Activated effector memory CD4-positive, alpha-beta T cell treated with anti-CD3 and anti-CD28 coated beads, Interleukin-2, amount 50 U/mL, for 16 hours (primary cell): ENCODE results near the gene MRPL50.
"Not testable (repeated sequence)": the region's sequence is repeated elsewhere in the genome, so short reads cannot be mapped to it uniquely, and the experiment has no call there.

Experiments used
- DNase-seq: peaks from one replicate; pipeline ENCODE4 v3.0.0-alpha.2; 2020

Gene MRPL50

DNA sequence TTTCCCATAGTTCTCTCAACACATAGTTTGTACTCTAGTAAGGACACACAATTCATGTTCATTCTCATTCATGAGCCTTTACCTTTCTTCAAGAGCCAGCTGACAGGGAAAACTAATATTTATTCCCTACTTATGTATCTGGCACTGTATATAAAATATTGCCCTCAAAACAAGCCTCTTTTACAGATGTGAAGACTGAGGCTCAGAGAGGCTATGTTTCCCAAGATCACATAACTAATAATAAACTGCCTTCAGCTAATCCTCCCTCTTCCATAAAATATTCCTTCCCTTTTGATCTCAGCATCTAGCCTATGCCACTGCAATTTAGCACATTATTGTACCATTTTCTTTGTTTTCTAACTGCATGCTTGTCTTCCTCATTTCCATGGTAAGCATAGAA, 19.0 kb upstream of the MRPL50 start:
- DNase-seq = no peak

DNA sequence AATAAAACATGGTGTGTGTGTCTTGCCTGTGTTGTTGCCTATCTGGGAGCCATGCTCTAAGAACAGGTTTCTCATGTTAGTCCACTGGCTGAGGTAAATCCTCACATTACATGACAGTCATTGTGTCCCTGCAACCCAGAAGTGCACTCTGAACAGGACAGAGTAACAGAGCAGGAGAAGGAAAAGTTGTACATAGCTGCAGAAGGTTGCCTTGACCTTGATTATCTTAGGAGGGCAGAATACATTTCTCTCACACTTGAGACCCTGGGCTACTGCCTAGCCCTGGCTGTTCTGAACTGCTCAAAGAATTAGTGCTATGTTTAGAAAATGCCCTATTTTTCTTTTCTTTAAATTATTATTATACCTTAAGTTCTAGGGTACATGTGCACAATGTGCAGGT, 17.2 kb upstream of the MRPL50 start:
- no peak for DNase-seq

- no peak for DNase-seq
These were observed 16.4 kb upstream of the MRPL50 start for GRCh38 chr9:101414839-101415238.

- no peak for DNase-seq
These were observed 10.7 kb upstream of the MRPL50 start for GRCh38 chr9:101409079-101409477.

DNA sequence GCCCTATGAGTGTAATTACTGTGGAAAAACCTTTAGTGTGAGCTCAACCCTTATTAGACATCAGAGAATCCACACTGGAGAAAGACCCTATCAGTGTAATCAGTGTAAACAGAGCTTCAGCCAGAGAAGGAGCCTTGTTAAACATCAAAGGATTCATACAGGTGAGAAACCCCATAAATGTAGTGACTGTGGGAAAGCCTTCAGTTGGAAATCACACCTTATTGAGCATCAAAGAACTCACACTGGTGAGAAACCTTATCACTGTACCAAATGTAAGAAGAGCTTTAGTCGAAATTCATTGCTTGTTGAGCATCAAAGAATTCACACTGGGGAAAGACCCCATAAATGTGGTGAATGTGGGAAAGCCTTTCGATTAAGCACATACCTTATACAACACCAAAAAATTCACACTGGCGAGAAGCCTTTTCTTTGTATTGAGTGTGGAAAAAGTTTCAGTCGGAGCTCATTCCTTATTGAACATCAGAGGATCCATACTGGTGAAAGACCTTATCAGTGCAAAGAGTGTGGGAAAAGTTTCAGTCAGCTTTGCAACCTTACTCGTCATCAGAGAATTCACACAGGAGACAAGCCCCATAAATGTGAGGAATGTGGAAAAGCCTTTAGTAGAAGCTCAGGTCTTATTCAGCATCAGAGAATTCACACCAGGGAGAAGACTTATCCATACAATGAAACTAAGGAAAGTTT, 10.1 kb upstream of the MRPL50 start:
- DNase-seq = no peak

GRCh38 chr9:101403516-101404285, 5.3 kb upstream of the MRPL50 start:
- DNase-seq = no peak

- DNase-seq = no peak
These were observed 1.7 kb upstream of the MRPL50 start for GRCh38 chr9:101400120-101400519.

DNA sequence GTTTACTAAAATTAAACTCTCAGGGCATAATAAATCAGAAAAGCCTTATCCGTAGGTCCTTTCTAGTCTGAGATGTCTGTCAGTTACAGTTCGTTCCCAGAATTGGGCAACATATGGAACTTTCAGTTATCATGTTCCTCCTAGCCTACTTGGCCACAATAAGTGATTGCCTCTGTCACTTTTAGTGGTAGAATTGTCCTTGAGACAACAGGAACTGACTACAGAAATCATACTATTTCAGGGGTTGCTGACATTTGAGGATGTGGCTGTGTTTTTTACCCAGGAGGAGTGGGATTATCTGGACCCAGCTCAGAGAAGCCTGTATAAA, 1.2 kb upstream of the MRPL50 start:
- DNase-seq = no peak

GRCh38 chr9:101398930-101399642, 668 bp upstream of the MRPL50 start:
- DNase-seq = no peak

DNA sequence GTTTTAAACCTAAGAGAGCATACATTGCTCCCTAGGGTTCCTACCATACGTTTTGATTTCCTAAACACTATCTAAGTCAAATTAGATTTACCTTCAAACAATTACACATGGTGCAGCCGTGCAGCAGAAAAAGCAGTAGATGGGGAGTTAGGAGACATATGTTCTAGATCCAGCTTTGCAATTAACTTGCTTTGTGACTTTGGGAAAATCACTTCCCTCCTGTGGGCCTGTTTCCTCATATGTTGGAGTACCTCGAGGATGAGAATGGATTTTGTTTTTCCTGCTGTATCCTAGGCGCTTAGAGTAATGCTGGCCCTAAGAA, 711 bp downstream of the MRPL50 start:
- DNase-seq = no peak

GRCh38 chr9:101394687-101395086, 3.7 kb downstream of the MRPL50 start:
- DNase-seq = no peak

DNA sequence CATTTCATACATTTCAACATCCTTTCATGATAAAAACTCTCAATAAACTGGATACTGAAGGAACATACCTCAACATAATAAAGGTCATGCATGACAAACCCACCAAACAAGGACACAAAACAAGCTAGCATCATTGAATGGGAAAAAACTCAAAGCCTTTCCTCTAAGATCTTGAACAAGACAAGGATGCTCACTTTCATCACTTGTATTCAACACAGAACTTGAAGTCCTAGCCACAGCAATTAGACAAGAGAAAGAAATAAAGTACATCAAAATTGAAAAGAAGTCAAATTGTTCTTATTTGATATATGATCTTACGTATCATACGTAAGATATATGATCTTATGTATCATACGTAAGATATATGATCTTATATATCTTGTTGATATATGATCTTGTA, 5.3 kb downstream of the MRPL50 start:
- DNase-seq = no peak

DNA sequence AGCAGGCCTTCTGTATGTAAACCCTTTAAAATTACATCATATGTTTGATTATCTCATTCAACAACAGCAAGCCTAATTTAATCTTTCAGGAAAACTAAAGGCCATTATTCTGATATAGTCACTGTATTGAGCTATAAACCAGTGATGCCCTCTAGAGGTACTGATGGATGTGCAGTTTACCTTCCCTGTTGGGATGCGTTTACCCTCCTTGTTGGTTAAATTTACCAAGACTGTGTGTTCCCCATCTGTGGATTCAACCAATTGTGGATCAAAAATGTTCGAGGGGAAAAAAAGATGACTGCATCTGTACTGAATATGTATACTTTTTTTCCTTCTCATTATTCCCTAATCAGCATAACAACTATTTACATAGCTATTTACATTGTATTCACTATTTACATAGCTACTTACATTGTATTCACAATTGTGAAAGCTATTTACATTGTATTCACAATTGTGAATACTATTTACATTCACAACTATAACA, 9.9 kb downstream of the MRPL50 start:
- no peak for DNase-seq

- DNase-seq = no peak
These were observed 10.4 kb downstream of the MRPL50 start for GRCh38 chr9:101387871-101388506.

GRCh38 chr9:101384873-101385536, 13.4 kb downstream of the MRPL50 start, which contains the start of gene BAAT:
TSS of gene BAAT (minus strand) at chr9:101385006. CDS start at chr9:101371404, 13,602 bp downstream.
- not testable (repeated sequence) for DNase-seq

- DNase-seq = no peak
These were observed 15.1 kb downstream of the MRPL50 start for GRCh38 chr9:101383361-101383760.

DNA sequence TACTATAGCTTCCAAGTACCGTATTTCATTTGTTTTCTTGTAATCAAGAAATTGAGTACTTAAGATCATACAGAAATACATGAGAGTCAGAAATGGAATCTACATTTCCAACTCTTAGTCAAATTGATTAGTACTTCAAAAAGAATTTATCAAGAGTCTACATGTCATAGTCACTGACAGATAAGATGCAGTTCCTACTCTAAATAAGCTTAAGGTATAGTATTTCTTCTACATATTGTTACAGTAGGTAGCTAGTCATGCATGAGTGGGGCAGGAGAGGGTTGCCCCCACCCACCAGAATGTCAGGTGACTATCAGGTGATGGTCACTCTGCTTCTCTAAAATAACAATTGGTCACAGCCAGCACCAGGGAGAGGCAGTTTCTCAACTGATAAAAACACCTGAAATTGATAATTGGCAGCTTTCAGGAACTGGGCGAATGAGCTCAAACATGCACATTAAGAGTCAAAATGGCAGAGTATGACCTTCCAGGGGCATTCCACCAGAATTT, 16.5 kb downstream of the MRPL50 start:
- DNase-seq = no peak

DNA sequence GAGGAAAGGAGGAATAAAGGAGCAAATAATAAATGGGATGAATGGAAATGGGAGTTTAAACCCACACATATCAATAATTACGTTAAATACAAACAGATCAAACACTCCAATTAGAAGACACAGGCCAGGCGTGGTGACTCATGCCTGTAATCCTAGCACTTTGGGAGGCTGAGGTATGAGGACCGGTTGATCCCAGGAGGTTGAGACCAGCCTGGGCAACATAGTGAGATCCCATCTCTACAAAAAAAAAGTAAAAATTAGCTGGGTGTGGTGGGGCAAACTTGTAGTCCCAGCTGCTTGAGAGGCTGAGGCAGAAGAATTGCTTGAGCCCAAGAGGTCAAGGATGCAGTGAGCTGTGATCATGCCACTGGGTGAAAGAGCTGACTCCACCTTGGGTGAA, 17.3 kb downstream of the MRPL50 start:
- DNase-seq = no peak

GRCh38 chr9:101380295-101380694, 18.1 kb downstream of the MRPL50 start:
- no peak for DNase-seq

- no peak for DNase-seq
These were observed 22.1 kb downstream of the MRPL50 start for GRCh38 chr9:101376111-101376848.

DNA sequence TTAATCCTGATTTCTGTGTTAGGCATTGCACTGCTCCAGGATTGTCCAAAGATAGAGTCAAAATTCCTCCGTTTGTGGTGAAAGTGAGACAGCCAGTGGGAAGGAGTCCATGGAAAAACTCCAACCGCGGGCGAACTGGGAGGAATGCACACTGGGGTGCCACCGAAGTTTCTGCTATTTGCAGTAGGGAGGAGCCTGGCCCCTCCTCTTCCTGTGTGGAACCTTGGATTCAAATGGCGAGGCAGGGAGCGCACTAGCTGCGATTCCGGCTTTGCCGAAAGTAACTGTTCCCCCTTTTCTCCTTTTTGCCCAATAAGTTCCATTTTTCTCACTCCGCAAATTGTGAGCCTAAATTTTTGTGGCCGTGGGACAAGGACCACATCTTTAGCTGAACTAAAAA, 22.9 kb downstream of the MRPL50 start:
- DNase-seq = no peak
